Osteoblast (primary cell): ENCODE results near the gene RFX1. TPM values are rescaled to one million over a fixed set of nuclear protein-coding genes. Genes with fewer than 3 reads are reported as not detected.

Experiments used
- DNase-seq: peaks from one replicate; pipeline ENCODE4 v3.0.0; 2011; ENCODE audit warnings: low spot score, mixed read lengths; ENCODE audit not compliant: insufficient read length; ENCODE audit errors: missing footprints
- H2AFZ ChIP-seq: 2 replicates; pipeline ENCODE4 v1.6.0; 2011; ENCODE audit warnings: mild to moderate bottlenecking, low read length
- H3K27ac ChIP-seq: 2 replicates; pipeline ENCODE4 v1.5.1; 2011; ENCODE audit warnings: mild to moderate bottlenecking, low read depth, low read length, moderate library complexity
- H3K27me3 ChIP-seq: 2 replicates; pipeline ENCODE4 v1.6.0; 2012; ENCODE audit warnings: mild to moderate bottlenecking, control low read depth, inconsistent platforms, low read length, moderate library complexity; ENCODE audit not compliant: insufficient read depth
- H3K36me3 ChIP-seq: 2 replicates; pipeline ENCODE4 v1.5.1; 2011; ENCODE audit warnings: mild to moderate bottlenecking, low read length, control low read depth, moderate library complexity; ENCODE audit not compliant: insufficient read depth
- H3K4me1 ChIP-seq: 2 replicates; pipeline ENCODE4 v1.5.1; 2011; ENCODE audit warnings: mild to moderate bottlenecking, low read length, control low read depth, moderate library complexity; ENCODE audit not compliant: insufficient read depth
- H3K4me2 ChIP-seq: 2 replicates; pipeline ENCODE4 v1.6.0; 2011; ENCODE audit warnings: mild to moderate bottlenecking, low read length; ENCODE audit not compliant: insufficient read depth
- H3K4me3 ChIP-seq: fragments of 200-600 bp; sonication (generic); 3 replicates; pipeline ENCODE4 v1.5.1; 2012; ENCODE audit warnings: mild to moderate bottlenecking, low read length, inconsistent platforms; ENCODE audit not compliant: insufficient read depth
- H3K79me2 ChIP-seq: 2 replicates; pipeline ENCODE4 v1.6.0; 2012; ENCODE audit warnings: mild to moderate bottlenecking, low read length, control low read depth, inconsistent platforms; ENCODE audit not compliant: insufficient read depth
- H3K9me3 ChIP-seq: 2 replicates; pipeline ENCODE4 v1.5.1; 2011; ENCODE audit warnings: low read depth, low read length, control low read depth
- H4K20me1 ChIP-seq: 2 replicates; pipeline ENCODE4 v1.6.0; 2012; ENCODE audit warnings: mild to moderate bottlenecking, low read length, control low read depth; ENCODE audit not compliant: insufficient read depth
- CTCF ChIP-seq: IDR thresholded peaks from 2 replicates; pipeline ENCODE4 v1.5.1; 2011; ENCODE audit warnings: mild to moderate bottlenecking, low read depth, low read length, moderate library complexity; ENCODE audit errors: extremely low read depth
- total RNA-seq: library from RNA; depleted of rRNA; stranded (reverse); fragments of >200 nt; gene quantifications from 2 replicates; pipeline ENCODE4 v1.2.3, GENCODE V29; 2012

Gene RFX1
- total RNA-seq, 1 donor: 2.5 TPM

- Histone ChIP-seq H3K36me3 (peaks cover 34% of the 10 kb centered on the region), H3K27ac (no peak overlapping the region), H2AFZ (no peak overlapping the region), H3K27me3 (no peaks in the 10 kb centered on the region), H3K79me2 (peaks cover 20% of the 10 kb centered on the region), H3K4me1 (no peaks in the 10 kb centered on the region), H3K4me3 (no peak overlapping the region), H4K20me1 (peaks cover 16% of the 10 kb centered on the region), H3K4me2 (no peak overlapping the region), H3K9me3 (no peaks in the 10 kb centered on the region)
- peak; percentile 53 for DNase-seq
- TF ChIP-seq CTCF: no peak
Measured at GRCh38 chr19:13955662-13956364, 50.3 kb downstream of the RFX1 start.

GRCh38 chr19:13954185-13954584 is 51.9 kb downstream of the RFX1 start:
- Histone ChIP-seq H3K79me2 (peaks cover 20% of the 10 kb centered on the region), H3K4me3 (no peak overlapping the region), H3K27ac (no peak overlapping the region), H3K36me3 (peaks cover 27% of the 10 kb centered on the region), H4K20me1 (peaks cover 16% of the 10 kb centered on the region), H3K9me3 (no peaks in the 10 kb centered on the region), H2AFZ (no peak overlapping the region), H3K27me3 (no peaks in the 10 kb centered on the region), H3K4me1 (no peaks in the 10 kb centered on the region), H3K4me2 (no peak overlapping the region)
- DNase-seq: peak; percentile 66
- no peak for TF ChIP-seq CTCF

- peak overlapping the region; percentile 88 for H3K4me3 ChIP-seq
- H3K36me3 ChIP-seq: peaks cover 24% of the 10 kb centered on the region
- no peaks in the 10 kb centered on the region for H3K4me1 ChIP-seq
- H3K9me3 ChIP-seq: no peaks in the 10 kb centered on the region
- H2AFZ ChIP-seq: peak overlapping the region; percentile 16
- peak overlapping the region; percentile 37 for H3K27ac ChIP-seq
- H3K79me2 ChIP-seq: peaks cover 20% of the 10 kb centered on the region
- H4K20me1 ChIP-seq: peaks cover 12% of the 10 kb centered on the region
- H3K27me3 ChIP-seq: no peaks in the 10 kb centered on the region
- peak; percentile 32 for TF ChIP-seq CTCF
- DNase-seq: peak; percentile 99
- peak overlapping the region; percentile 91 for H3K4me2 ChIP-seq
Measured at GRCh38 chr19:13952931-13953531, 53.1 kb downstream of the RFX1 start.

- no peaks in the 10 kb centered on the region for H3K9me3 ChIP-seq
- peak within 1 kb of the TSS; percentile 96 for H2AFZ ChIP-seq
- H3K79me2 ChIP-seq: peaks cover 20% of the 10 kb centered on the region
- peak within 1 kb of the TSS; percentile 91 for H3K4me2 ChIP-seq
- no peaks in the 10 kb centered on the region for H3K4me1 ChIP-seq
- H3K36me3 ChIP-seq: peaks cover 22% of the 10 kb centered on the region
- H3K27me3 ChIP-seq: no peaks in the 10 kb centered on the region
- peak within 1 kb of the TSS; percentile 37 for H3K27ac ChIP-seq
- no peak for TF ChIP-seq CTCF
- peaks cover 12% of the 10 kb centered on the region for H4K20me1 ChIP-seq
- peak within 1 kb of the TSS; percentile 88 for H3K4me3 ChIP-seq
- peak; percentile 100 for DNase-seq
Measured at GRCh38 chr19:13952154-13952930, 53.8 kb downstream of the RFX1 start, which contains the start of gene DCAF15. TSS of gene DCAF15 (plus strand) at chr19:13952509. CDS start at chr19:13952513, 4 bp downstream.
